Measurements from ENCODE around the gene PTPN4. TPM values are rescaled to one million over a fixed set of nuclear protein-coding genes. Genes with fewer than 3 reads are reported as not detected.

PTPN4 gene
- total RNA-seq, 1 donor from 2014 or later = 35.9 TPM

DNA sequence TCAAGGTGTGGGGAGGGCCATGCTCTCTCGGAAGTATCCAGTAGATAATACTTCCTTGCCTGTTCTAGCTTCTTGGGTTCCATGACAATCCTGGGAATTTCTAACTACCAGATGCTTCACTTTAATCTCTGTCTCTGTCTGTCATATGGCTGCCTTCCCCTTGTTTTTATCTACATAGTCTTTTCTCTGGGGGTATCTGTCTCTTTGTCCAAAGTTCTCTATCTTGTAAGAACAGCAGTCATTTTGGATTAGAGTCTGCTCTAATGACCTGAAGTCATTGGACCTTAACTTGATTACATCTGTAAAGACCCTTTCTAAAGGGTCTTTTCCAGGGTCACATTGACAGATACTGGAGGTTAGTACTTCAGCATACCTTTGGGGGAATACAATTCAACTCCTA, 241.7 kb downstream of the PTPN4 start:
- H3K36me3 ChIP-seq = no peaks in the 10 kb centered on the region
- intact Hi-C loops (cut with DNase I) = no loop called here
- no peaks in the 10 kb centered on the region for H3K27me3 ChIP-seq
- no peaks in the 10 kb centered on the region for H3K9me3 ChIP-seq
- no peaks in the 10 kb centered on the region for H3K4me1 ChIP-seq
- TF ChIP-seq, protein P1, sequence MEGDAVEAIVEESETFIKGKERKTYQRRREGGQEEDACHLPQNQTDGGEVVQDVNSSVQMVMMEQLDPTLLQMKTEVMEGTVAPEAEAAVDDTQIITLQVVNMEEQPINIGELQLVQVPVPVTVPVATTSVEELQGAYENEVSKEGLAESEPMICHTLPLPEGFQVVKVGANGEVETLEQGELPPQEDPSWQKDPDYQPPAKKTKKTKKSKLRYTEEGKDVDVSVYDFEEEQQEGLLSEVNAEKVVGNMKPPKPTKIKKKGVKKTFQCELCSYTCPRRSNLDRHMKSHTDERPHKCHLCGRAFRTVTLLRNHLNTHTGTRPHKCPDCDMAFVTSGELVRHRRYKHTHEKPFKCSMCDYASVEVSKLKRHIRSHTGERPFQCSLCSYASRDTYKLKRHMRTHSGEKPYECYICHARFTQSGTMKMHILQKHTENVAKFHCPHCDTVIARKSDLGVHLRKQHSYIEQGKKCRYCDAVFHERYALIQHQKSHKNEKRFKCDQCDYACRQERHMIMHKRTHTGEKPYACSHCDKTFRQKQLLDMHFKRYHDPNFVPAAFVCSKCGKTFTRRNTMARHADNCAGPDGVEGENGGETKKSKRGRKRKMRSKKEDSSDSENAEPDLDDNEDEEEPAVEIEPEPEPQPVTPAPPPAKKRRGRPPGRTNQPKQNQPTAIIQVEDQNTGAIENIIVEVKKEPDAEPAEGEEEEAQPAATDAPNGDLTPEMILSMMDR (IDR thresholded peaks at IDR 0.05) = no peak
- DNase-seq (ENCODE audit: low spot score in 2 of 2) = no peak
- no peak overlapping the region for H3K27ac ChIP-seq
- no peak overlapping the region for H3K4me3 ChIP-seq

DNA sequence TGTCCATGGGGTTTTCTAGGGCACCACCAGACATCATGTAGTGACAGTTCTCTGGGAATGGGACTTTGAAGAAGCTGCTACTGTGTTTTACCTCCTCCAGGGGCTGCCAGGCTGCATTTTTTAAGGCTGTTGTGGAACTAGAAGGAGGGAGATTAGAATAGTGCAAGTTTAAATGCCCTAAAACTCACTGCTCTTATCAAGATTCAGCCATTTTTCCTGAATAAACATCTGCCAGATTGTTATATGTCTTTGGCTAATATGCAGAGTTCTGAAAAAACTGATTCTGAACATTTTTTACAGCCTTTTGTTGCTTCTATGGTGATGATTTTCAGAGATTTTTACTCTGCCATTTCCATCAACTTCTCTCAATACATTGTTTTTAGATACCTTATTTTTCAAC, 244.5 kb downstream of the PTPN4 start:
- no peaks in the 10 kb centered on the region for H3K27me3 ChIP-seq
- H3K4me3 ChIP-seq = no peak overlapping the region
- intact Hi-C loops (cut with DNase I) = no loop called here
- no peaks in the 10 kb centered on the region for H3K4me1 ChIP-seq
- DNase-seq (ENCODE audit: low spot score in 2 of 2) = no peak
- no peaks in the 10 kb centered on the region for H3K36me3 ChIP-seq
- H3K27ac ChIP-seq = no peak overlapping the region
- TF ChIP-seq, protein P1 (IDR thresholded peaks at IDR 0.05) = no peak
- no peaks in the 10 kb centered on the region for H3K9me3 ChIP-seq

DNA sequence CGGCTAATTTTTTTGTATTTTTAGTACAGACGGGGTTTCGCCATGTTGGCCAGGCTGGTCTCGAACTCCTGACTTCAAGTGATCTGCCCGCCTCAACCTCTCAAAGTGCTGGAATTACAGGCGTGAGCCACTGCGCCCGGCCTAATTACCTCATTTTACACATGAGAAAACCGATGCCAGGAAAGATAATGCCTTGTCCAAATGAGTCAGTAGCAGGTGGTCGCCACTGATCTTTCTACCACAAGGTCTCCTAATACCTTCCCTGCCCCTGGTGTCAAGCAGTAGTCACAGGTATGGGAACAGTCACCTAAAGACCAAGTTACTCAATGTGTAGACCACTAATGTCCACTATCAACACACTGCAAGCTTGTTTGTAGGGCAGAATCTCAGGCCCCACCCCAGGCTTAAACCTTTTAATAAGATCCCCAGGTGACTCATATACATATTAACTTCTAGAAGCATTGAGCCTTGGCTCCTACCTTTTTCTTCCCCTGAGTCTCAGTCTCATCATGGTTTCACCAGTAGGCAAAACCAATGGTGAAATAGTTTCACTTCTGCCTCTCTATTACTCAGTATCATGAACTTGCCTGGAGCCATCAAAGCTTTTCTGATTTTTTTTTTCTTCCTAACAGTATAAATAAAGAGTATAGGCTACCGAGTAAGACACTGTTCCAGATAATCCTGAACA, 246.3 kb downstream of the PTPN4 start:
- H3K4me1 ChIP-seq = no peaks in the 10 kb centered on the region
- H3K9me3 ChIP-seq = no peaks in the 10 kb centered on the region
- H3K4me3 ChIP-seq = no peak overlapping the region
- TF ChIP-seq, protein P1 (IDR thresholded peaks at IDR 0.05) = no peak
- H3K36me3 ChIP-seq = no peaks in the 10 kb centered on the region
- intact Hi-C loops (cut with DNase I) = no loop called here
- no peaks in the 10 kb centered on the region for H3K27me3 ChIP-seq
- H3K27ac ChIP-seq = no peak overlapping the region
- DNase-seq (ENCODE audit: low spot score in 2 of 2) = no peak

DNA sequence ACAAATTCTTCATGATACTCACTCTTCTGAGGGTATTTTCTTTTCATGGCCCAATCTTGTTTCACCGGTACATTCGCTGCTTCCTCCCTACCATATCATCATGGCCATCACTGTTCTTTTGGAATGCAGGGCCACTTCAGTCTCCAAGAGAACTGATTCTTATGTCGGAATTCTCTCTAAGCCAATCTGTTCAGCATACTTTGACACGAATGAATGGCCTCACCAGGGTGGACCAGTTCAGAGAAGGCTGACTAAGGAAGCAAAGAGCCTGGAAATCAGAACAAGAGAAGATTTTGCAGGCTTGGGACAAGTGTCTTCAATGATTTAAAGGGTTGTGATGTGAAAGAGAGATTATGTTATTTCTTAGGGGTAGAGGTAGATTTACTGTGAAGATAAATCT, 248.1 kb downstream of the PTPN4 start:
- H3K27ac ChIP-seq = no peak overlapping the region
- TF ChIP-seq, protein P1 (IDR thresholded peaks at IDR 0.05) = no peak

DNA sequence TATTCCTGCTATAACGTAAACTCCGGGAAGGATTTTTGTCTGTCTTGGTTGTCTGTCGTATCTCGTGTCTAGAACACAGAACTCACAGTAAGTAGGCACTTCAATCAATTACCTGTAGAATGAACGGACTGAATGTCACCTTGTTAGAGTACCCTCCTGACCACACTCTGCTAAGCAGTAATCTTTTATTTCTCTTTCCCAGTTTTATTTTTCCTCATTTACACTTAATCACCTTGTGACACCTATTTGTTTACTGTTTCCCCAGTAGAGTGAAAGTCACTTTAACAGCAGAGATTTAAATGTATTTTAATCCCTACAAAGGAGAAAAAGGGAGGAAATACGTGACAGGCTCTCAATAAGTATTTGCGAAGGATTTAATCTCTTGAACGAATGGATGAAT, 252.6 kb downstream of the PTPN4 start:
- H3K27me3 ChIP-seq = no peaks in the 10 kb centered on the region
- TF ChIP-seq, protein P1 (IDR thresholded peaks at IDR 0.05) = no peak
- peak overlapping the region; percentile 88 to 91 for H3K27ac ChIP-seq
- intact Hi-C loops (cut with DNase I) = loop anchor here (2.0 to 10.0 kb wide), 4 partner anchors 212 to 646 kb away; partner anchors contain the start of genes C2orf76, DBI, PTPN4 and RALB
- H3K9me3 ChIP-seq = no peaks in the 10 kb centered on the region
- peak overlapping the region; percentile 79 to 97 for H3K4me3 ChIP-seq
- no peaks in the 10 kb centered on the region for H3K4me1 ChIP-seq
- no peak for DNase-seq (ENCODE audit: low spot score in 2 of 2)
- H3K36me3 ChIP-seq = no peaks in the 10 kb centered on the region

More for the DNA sequence above, 248.1 kb downstream of the PTPN4 start:
- no peak for DNase-seq (ENCODE audit: low spot score in 2 of 2)
- Histone ChIP-seq H3K4me3 (no peak overlapping the region), H3K36me3 (no peaks in the 10 kb centered on the region), H3K9me3 (no peaks in the 10 kb centered on the region), H3K27me3 (no peaks in the 10 kb centered on the region), H3K4me1 (no peaks in the 10 kb centered on the region)
- intact Hi-C loops (cut with DNase I) = no loop called here

Data from ascending aorta (tissue), 2 donors.